Stimulated activated CD4-positive, alpha-beta T cell treated with anti-CD3 and anti-CD28 coated beads, Interleukin-4, amount 100 ng/mL, for 24 hours (primary cell): ENCODE results near the gene ZFYVE28.

Experiments
- DNase-seq: peaks from one replicate; pipeline ENCODE4 v3.0.0-alpha.2; 2020

ZFYVE28 gene

DNA sequence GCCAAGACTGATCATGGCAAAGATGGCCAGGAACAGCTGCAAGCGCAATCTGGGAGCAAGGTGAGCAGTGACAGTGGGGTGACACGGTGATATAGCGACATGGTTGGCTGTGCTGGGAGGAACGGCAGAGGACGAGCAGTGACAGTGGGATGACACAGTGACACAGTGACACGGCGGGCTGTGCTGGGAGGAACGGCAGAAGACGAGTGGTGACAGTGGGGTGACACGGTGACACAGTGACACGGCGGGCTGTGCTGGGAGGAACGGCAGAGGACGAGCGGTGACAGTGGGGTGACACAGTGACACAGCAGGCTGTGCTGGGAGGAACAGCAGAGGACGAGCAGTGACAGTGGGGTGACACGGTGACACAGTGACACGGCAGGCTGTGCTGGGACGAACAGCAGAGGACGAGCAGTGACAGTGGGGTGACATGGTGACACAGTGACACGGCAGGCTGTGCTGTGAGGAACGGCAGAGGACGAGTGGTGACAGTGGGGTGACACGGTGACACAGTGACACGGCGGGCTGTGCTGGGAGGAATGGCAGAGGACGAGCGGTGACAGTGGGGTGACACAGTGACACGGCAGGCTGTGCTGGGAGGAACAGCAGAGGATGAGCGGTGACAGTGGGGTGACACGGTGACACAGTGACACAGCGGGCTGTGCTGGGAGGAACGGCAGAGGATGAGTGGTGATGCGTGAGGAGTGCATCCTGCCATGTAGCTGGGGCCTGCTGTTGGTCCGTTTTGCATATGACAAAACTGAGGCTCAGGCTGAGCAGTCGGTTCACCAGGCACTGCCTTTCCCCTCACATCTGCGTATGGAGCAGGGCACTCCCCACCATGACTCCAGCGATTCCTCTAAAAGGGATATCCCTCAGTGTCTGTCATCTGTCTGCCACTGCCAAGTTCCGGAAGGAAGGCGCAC, 120.6 kb downstream of the ZFYVE28 start:
- DNase-seq: no peak

DNA sequence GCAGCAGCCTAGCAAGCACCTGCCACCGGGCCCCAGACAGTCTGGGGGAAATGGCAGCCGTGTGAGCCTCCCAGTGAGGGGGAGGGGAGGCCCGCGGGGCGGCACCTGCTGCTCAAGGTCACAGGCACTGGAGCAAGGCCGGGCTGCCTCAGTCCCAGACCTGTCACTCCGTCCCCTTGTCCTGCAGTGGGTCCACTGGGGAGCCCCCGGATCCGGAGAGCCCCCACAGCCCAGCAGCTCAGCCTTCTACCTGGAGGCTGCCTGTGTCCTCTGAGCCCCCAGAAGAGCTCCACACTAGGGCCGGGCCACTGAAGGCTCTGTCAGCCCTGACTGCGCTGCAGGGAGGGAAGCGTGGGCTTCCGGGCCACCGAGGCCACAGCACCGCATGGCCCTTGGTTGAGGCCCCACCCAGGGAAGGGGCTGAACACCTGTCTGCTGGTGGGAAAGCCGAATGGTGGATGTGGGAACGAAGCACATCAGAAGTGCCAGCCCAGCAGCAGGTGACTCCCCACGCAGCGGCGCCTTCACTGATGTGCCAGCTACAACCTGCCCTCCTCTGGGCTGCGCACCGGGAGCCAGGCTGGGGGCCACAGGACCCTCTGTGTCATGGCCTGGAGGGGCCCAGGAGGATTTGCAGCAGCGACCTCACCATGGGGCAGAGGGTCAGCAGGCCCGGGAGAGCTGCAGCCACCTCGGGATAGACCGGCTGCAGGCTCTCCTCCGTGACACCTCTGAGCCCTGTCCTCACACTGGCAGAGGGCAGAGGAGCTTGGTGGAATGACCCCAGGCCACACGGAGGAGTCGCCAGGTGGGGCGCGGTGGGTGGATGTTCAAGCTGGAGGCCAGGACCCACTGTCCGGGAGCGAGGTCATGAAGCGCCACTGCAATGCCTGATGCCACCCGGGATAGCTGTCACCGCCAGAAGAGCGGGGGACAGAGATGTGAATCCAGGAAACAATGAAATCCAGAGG, 121.5 kb downstream of the ZFYVE28 start:
- DNase-seq: no peak

DNA sequence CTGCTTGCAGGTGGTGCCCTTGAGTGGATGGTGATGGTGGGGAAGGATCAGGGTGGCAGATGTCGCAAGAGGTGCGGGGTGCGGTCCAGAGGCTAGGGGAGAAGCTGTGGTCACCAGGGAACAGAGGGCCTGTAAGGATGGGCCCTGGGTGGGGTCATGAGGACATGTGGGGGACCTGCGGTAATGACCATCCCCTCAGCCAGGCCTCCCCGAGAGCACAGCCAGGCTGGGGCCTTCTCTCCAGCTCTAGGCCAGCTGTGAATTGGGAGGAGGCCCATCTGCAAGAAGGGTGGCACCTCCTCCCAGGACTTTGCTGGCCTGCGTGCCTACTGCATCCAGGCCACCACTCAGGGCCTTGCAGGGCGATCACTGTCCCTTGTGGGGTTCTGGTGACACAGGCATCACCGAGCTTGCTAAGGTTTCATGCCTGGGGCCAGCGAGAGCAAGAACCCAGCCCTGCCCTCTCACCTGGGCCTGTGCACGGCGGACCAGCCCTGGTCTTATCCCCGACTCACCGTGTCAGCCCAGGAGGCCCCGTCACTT, 122.5 kb downstream of the ZFYVE28 start:
- DNase-seq: no peak

GRCh38 chr4:2295500-2295899, 122.9 kb downstream of the ZFYVE28 start:
- no peak for DNase-seq

DNA sequence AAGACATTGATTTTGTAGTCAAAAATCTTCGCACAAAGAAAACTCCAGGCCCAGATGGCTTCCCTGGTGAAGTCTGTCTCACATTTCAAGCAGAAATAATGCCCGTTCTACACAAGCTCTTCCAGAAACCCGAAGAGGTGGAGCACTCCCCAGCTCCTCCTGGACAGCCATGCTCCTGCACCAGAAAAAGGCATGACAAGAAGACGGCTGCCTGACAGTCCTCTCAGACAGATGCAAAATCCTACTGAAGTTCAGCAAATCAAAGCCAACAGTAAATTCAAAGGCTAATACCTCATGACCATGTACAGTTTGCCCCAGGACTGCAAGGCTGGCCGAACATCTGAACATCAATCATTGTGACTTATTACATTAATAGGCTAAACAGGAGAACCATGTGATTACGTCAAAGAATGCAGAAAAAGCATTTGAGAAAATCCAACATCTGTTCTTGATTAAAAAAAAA, 125.8 kb downstream of the ZFYVE28 start:
- no peak for DNase-seq

GRCh38 chr4:2291705-2292645, 126.5 kb downstream of the ZFYVE28 start:
- DNase-seq: no peak

- DNase-seq: peak; percentile 62
Measured at GRCh38 chr4:2290974-2291704, 127.3 kb downstream of the ZFYVE28 start.

- no peak for DNase-seq
Measured at GRCh38 chr4:2290488-2290887, 128.0 kb downstream of the ZFYVE28 start.

- DNase-seq: no peak
Measured at GRCh38 chr4:2289955-2290333, 128.5 kb downstream of the ZFYVE28 start.

DNA sequence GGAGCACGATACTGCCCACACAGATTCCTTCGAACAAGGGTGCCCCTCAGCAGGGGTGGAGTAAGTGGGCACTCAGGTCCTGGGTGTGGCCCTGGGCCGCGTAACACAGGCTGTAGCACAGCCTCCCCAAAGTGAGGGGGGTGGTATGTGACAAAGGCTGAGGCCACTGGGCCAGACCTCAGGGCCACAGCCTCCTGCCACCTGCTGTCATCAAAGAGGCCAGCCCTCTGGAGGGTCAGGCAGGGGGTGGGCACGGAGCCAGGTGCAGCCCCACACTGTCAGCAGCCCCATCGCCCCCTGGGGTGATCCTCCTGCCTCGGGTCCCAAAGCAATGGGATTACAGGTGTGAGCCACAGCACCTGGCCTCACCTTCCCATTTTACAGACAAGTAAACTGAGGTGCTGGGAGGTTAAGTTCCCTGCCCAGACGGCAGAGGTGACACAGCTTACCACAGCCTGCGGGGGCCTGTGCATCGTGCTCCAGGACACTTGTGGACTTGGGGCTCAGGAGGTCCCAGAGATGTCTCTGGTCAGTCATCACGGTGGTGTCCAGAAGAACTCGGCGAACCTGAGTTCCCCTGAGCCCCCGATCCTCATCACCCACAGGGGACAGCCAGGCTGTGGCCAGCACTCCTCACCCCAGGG, 129.0 kb downstream of the ZFYVE28 start:
- DNase-seq: no peak

DNA sequence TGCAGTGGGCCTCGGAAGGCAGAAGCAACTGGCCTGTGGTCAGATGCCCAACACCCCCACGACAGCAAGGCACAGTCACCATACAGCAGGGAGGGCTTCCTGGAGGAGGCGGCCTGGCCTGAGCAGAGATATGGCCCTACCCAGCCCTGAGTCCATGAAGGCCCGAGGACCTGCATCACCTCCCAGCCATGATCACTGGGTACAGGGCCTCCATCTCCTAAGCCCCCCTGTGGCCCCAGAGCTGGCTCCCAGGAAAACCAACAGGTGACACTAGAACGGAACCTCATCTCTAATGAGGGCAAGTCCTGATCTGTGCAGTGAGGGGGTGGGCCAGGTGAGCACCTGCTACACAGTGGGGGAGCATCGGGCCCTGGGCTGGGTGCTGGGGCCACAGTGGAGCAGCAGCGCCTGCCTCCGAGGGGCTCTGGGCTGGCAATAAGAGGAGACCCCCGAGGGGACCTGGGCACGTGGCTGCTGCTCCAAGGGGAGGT, 130.3 kb downstream of the ZFYVE28 start:
- DNase-seq: no peak

- DNase-seq: no peak
Measured at GRCh38 chr4:2287594-2287915, 130.9 kb downstream of the ZFYVE28 start.

GRCh38 chr4:2286904-2287593, 131.4 kb downstream of the ZFYVE28 start:
- DNase-seq: no peak

GRCh38 chr4:2285613-2286381, 132.6 kb downstream of the ZFYVE28 start:
- DNase-seq: no peak

DNA sequence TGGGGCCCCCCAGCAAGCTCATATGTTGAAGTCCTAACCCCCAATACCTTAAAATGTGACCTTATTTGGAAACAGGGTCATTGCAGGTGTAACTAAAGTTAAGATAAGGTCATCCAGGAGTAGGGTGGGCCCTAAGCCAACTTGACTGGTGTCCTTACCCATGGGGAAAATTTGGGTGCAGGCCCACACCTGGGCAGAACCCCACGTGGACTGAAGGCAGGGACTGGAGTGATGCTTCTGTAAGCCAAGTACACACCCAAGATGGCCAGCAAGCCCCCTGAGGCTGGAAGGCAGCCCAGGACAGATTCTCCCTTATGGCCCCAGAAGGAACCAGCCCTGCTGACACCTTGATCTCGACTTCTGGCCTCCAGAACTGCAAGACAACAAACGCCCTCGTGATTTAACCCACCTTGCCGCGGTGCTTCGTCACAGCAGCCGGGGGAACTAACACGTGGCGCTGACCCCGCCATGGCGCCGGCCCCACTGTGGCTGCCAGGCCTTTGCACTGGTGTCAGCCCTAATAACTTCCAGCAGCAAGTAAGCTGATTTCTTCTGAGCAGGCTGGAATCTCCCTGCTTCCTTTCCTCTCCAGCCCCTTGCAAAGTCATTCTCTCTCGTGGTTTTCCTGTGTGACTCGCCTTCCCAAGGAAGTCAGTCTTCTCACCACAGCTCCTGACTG, 133.4 kb downstream of the ZFYVE28 start:
- no peak for DNase-seq

DNA sequence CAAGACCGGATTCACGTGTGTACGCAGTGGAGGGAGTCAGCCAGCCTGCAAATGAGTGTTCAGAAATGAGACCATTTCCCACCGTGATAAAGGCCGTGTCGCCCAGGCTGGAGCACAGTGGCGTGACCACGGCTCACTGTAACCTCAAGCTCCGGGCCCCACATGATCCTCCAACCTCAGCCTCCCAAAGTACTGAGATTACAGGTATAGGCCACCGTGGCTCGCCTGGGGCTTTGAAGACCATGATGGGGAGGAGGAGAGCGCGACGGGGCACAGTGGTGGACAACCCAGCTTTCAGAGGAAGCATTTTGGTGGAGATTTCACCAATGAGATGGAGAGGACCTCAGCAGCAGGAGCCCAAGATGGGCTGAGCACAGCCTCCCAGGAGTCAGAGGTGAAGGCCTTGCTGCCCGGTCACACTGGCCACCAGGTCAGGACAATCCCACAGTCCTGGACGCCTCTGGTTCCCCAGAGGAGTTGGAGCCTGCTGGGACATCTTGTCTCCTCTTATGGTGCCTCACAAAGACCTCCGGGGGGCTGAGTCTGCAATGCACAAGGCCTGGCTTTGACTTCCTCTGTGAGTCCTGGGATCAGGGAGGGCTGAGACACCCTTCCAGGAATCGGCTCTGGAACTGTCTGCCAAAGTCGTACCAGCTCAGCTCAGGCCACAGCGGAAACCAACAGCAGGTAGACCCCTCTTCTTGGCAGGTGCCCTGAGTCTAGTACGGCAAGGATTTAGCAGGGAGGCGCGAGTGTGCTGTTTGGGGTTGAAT, 134.1 kb downstream of the ZFYVE28 start:
- no peak for DNase-seq

DNA sequence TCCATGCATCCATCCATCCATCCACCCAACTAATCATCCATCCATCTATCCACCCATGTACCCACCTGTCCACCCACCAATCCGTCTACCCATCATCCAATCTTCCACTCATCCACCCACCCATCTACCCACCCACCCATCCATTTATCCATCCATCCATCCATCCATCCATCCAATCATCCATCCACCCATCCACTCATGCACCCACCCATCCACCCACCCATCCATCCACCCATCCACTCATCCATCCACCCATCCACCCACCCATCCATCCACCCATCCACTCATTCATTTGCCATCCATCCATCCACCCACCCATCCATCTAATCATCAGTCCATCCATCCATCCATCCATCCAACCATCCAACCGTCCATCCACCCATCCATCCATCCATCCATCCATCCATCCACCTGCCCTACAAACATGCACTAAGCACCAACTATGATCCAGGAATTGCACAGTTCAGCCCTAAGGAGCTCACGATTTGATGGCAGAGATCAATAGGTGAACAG, 135.2 kb downstream of the ZFYVE28 start:
- no peak for DNase-seq
